ENCODE results near the gene CHD9NB. TPM values are rescaled to one million over a fixed set of nuclear protein-coding genes. Genes with fewer than 3 reads are reported as not detected.

Gene CHD9NB
- total RNA-seq, 2 donors from 2014 or later, result 3.1 to 12.5 TPM

DNA sequence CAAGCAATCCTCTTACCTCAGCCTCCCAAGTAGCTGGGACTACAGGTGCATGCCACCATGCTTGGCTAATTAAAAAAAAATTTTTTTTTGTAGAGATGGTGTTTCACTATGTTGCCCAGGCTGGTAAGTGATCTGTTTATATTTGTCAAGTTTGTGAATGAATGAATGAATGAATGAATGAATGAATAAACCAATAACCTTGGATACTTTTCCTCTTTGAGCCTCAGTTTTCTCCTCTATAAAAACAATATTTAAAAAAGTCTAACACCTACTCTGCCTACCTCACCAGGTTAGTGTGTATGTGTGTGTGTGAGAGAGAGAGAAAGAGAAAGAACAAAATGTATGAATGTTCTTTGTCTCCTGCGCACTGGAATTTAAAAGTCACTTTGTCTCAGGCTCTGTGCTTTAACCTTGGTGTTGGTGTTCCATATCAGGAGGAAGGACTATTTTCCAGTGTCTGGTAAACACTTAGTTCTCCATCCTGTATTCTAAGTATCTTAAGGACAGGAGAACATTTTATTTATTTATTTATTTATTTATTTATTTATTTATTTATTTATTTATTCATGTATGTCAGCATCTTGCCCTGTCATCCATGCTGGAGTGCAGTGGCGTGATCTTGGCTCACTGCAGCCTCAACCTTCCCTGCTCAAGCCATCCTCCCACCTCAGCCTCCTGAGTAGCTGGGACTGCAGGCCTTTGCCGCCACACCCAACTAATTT lies 29.1 kb upstream of the CHD9NB start:
- H3K27me3 ChIP-seq, result no peaks in the 10 kb centered on the region
- ATAC-seq (no peak), DNase-seq (no peak)
- no peak overlapping the region for H3K27ac ChIP-seq
- TF ChIP-seq POLR2A (IDR thresholded peaks at IDR 0.05), result no peak
- TF ChIP-seq, protein P1, sequence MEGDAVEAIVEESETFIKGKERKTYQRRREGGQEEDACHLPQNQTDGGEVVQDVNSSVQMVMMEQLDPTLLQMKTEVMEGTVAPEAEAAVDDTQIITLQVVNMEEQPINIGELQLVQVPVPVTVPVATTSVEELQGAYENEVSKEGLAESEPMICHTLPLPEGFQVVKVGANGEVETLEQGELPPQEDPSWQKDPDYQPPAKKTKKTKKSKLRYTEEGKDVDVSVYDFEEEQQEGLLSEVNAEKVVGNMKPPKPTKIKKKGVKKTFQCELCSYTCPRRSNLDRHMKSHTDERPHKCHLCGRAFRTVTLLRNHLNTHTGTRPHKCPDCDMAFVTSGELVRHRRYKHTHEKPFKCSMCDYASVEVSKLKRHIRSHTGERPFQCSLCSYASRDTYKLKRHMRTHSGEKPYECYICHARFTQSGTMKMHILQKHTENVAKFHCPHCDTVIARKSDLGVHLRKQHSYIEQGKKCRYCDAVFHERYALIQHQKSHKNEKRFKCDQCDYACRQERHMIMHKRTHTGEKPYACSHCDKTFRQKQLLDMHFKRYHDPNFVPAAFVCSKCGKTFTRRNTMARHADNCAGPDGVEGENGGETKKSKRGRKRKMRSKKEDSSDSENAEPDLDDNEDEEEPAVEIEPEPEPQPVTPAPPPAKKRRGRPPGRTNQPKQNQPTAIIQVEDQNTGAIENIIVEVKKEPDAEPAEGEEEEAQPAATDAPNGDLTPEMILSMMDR (IDR thresholded peaks at IDR 0.05), result no peak
- H3K4me3 ChIP-seq, result no peak overlapping the region
- intact Hi-C loops (cut with DNase I), result no loop called here
- H3K9me3 ChIP-seq, result no peaks in the 10 kb centered on the region
- no peaks in the 10 kb centered on the region for H3K36me3 ChIP-seq (replicated peaks in 1 of 2; ENCODE audit: insufficient read depth in 1 of 2, low read depth in 2 of 2)
- H3K4me1 ChIP-seq, result peaks cover 13% of the 10 kb centered on the region
- 91 to 95% methylated on average over 3 of the region's 3 CpGs for WGBS, 2 donors

DNA sequence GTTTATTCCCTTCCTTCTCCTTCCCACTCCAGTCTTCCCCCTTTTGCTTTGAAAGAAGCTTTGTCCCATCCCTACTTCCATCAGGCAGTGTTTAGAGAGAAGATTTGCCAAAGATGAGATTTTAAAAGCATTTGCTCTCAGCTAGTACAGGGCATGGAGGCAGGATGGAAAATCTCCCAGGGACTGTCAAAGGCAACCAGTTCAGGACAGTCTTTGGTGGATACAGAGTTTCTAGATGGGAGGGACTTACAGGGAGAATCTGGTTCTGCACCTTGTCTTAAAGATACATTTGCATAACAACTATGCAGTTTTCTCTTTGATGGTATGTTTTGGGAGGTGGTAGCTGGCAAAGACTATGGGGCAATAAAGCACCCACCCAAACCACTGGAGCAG lies 28.3 kb upstream of the CHD9NB start:
- no peaks in the 10 kb centered on the region for H3K9me3 ChIP-seq
- ATAC-seq, result no peak
- H3K27me3 ChIP-seq, result no peaks in the 10 kb centered on the region
- TF ChIP-seq, protein P1 (IDR thresholded peaks at IDR 0.05), result no peak
- no peak for TF ChIP-seq POLR2A (IDR thresholded peaks at IDR 0.05)
- H3K36me3 ChIP-seq (replicated peaks in 1 of 2; ENCODE audit: insufficient read depth in 1 of 2, low read depth in 2 of 2), result no peaks in the 10 kb centered on the region
- no peak for DNase-seq
- peaks cover 9% of the 10 kb centered on the region for H3K4me1 ChIP-seq
- H3K4me3 ChIP-seq, result no peak overlapping the region
- H3K27ac ChIP-seq, result peak overlapping the region in 2 of 4 donors; percentile 2 to 26
- intact Hi-C loops (cut with DNase I), result no loop called here

GRCh38 chr16:53080345-53081031 lies 27.8 kb upstream of the CHD9NB start:
- Histone ChIP-seq H3K4me1 (peaks cover 4% of the 10 kb centered on the region), H3K27me3 (no peaks in the 10 kb centered on the region), H3K9me3 (no peaks in the 10 kb centered on the region), H3K36me3 (replicated peaks in 1 of 2; ENCODE audit: insufficient read depth in 1 of 2, low read depth in 2 of 2) (no peaks in the 10 kb centered on the region), H3K27ac (peak overlapping the region in 2 of 4 donors; percentile 8 to 26), H3K4me3 (no peak overlapping the region)
- 68 to 74% methylated on average over 8 of the region's 8 CpGs for WGBS, 2 donors
- DNase-seq (peak in 3 of 4 donors; percentile 17 to 36 (median 35)), ATAC-seq (peak; percentile 59)
- TF ChIP-seq POLR2A (IDR thresholded peaks at IDR 0.05), result no peak
- TF ChIP-seq, protein P1 (IDR thresholded peaks at IDR 0.05), result no peak
- intact Hi-C loops (cut with DNase I), result no loop called here

- Histone ChIP-seq H3K27me3 (no peaks in the 10 kb centered on the region), H3K9me3 (no peaks in the 10 kb centered on the region), H3K27ac (no peak overlapping the region), H3K4me3 (no peak overlapping the region), H3K36me3 (replicated peaks in 1 of 2; ENCODE audit: insufficient read depth in 1 of 2, low read depth in 2 of 2) (no peaks in the 10 kb centered on the region), H3K4me1 (no peaks in the 10 kb centered on the region)
- intact Hi-C loops (cut with DNase I), result no loop called here
- ATAC-seq, result no peak
- TF ChIP-seq, protein P1 (IDR thresholded peaks at IDR 0.05), result no peak
- TF ChIP-seq POLR2A (IDR thresholded peaks at IDR 0.05), result no peak
- 85% methylated on average over 6 of the region's 6 CpGs for WGBS, 2 donors
- no peak for DNase-seq
Observed at GRCh38 chr16:53078765-53079485, 26.2 kb upstream of the CHD9NB start.

All from body of pancreas (tissue), 4 donors.